HepG2 (cell line): ENCODE data around the gene SCAPER. TPM values are rescaled to one million over a fixed set of nuclear protein-coding genes. Genes with fewer than 3 reads are reported as not detected.

ENCODE experiments used
- CC2D1A ChIP-seq: sonication (generic); formaldehyde crosslinking; IDR thresholded peaks from 2 replicates; pipeline ENCODE4 v1.8.1; 2023; ENCODE audit warnings: mild to moderate bottlenecking, missing genetic modification reagents
- ELF1 ChIP-seq: sonication (generic); formaldehyde crosslinking; IDR thresholded peaks from 2 replicates; pipeline ENCODE4 v1.4.0; 2020; ENCODE audit warnings: missing genetic modification reagents
- FLYWCH1 ChIP-seq: sonication (generic); formaldehyde crosslinking; IDR thresholded peaks from 2 replicates; pipeline ENCODE4 v1.8.1; 2023; ENCODE audit warnings: mild to moderate bottlenecking, missing genetic modification reagents
- HINFP ChIP-seq: sonication (generic); formaldehyde crosslinking; IDR thresholded peaks from 2 replicates; pipeline ENCODE4 v1.4.0; 2020; ENCODE audit warnings: low read depth, mild to moderate bottlenecking, missing genetic modification reagents
- IKZF1 ChIP-seq: fragments of 450-650 bp; IDR thresholded peaks from 2 replicates; pipeline ENCODE4 v1.7.1; 2016
- MNT ChIP-seq: fragments of 450-650 bp; IDR thresholded peaks from 2 replicates; pipeline ENCODE4 v1.6.1; 2016
- ZFP36L2 ChIP-seq: sonication (generic); formaldehyde crosslinking; IDR thresholded peaks from 2 replicates; pipeline ENCODE4 v1.4.0; 2020; ENCODE audit warnings: missing genetic modification reagents
- ZNF18 ChIP-seq: sonication (generic); formaldehyde crosslinking; IDR thresholded peaks from 2 replicates; pipeline ENCODE4 v1.8.0; 2022; ENCODE audit warnings: mild to moderate bottlenecking, missing genetic modification reagents; ENCODE audit not compliant: insufficient replicate concordance
- ZNF441 ChIP-seq: sonication (generic); formaldehyde crosslinking; IDR thresholded peaks from 2 replicates; pipeline ENCODE4 v1.7.0; 2021; ENCODE audit warnings: missing genetic modification reagents, borderline replicate concordance
- ZNF451 ChIP-seq: sonication (generic); formaldehyde crosslinking; IDR thresholded peaks from 2 replicates; pipeline ENCODE4 v1.5.0; 2020; ENCODE audit warnings: mild to moderate bottlenecking, missing genetic modification reagents
- ZNF629 ChIP-seq: sonication (generic); formaldehyde crosslinking; conservative IDR thresholded peaks from 2 replicates; pipeline ENCODE4 v1.5.0; 2020; ENCODE audit warnings: missing genetic modification reagents
- ZNF816 ChIP-seq: sonication (generic); formaldehyde crosslinking; IDR thresholded peaks from 2 replicates; pipeline ENCODE4 v1.8.0; 2022; ENCODE audit warnings: missing genetic modification reagents, mild to moderate bottlenecking, borderline replicate concordance
- ZXDC ChIP-seq: sonication (generic); formaldehyde crosslinking; IDR thresholded peaks from 2 replicates; pipeline ENCODE4 v1.5.0; 2020; ENCODE audit warnings: mild to moderate bottlenecking, missing genetic modification reagents
- polyA plus RNA-seq, 8 experiments: library from polyadenylated mRNA; depleted of rRNA in 3 of 8; stranded (reverse) in 7 of 8; unstranded in 1 of 8; fragments of >200 nt; fragmentation: Illumina TruSeq in 4 of 8; extraction: Trizol in 4 of 8; gene quantifications; 2 replicates each; pipeline versions ENCODE4 v1.2.1 to v1.2.3, GENCODE V29; 2011 to 2016; ENCODE audit warnings: low read depth in 4 of 8, missing spikeins in 1 of 8, mixed read lengths in 1 of 8; ENCODE audit not compliant: insufficient read depth in 1 of 8
- total RNA-seq, 5 experiments: library from RNA; depleted of rRNA; stranded (reverse); fragments of >200 nt; fragmentation: Illumina TruSeq; extraction: Trizol; gene quantifications; 2 replicates each; pipeline ENCODE4 v1.2.3, GENCODE V29; 2016; ENCODE audit warnings: low read depth in 1 of 5
- TF ChIP-seq, protein P1 (sequence below): sonication (generic); formaldehyde crosslinking; IDR thresholded peaks from 2 replicates; pipeline ENCODE4 v1.5.0; 2020; ENCODE audit warnings: missing genetic modification reagents
- TF ChIP-seq, protein P2 (sequence below): sonication (generic); formaldehyde crosslinking; IDR thresholded peaks from 2 replicates; pipeline ENCODE4 v1.4.0; 2020; ENCODE audit warnings: missing genetic modification reagents
- TF ChIP-seq, protein P3 (sequence below): sonication (generic); formaldehyde crosslinking; conservative IDR thresholded peaks from 2 replicates; pipeline ENCODE4 v1.8.1; 2023; ENCODE audit warnings: missing genetic modification reagents

The SCAPER gene
- total and polyA plus RNA-seq, 2 of the 13 experiments (the other 11 are each of a cell fraction or from before 2014, with no cell fraction given): 4.3 to 10.5 TPM

- TF ChIP-seq, protein P1, sequence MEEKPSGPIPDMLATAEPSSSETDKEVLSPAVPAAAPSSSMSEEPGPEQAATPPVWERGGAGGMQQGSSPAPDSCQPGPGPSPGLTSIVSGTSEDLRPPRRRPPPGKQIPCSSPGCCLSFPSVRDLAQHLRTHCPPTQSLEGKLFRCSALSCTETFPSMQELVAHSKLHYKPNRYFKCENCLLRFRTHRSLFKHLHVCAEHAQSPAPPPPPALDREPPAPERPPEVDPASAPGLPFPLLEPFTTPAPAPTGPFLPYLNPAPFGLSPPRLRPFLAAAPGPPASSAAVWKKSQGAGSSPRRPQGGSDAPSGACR (CRISPR knock-in tag): peak; percentile 83; the same call in 1 of the 2 replicates
- TF ChIP-seq, protein P2, sequence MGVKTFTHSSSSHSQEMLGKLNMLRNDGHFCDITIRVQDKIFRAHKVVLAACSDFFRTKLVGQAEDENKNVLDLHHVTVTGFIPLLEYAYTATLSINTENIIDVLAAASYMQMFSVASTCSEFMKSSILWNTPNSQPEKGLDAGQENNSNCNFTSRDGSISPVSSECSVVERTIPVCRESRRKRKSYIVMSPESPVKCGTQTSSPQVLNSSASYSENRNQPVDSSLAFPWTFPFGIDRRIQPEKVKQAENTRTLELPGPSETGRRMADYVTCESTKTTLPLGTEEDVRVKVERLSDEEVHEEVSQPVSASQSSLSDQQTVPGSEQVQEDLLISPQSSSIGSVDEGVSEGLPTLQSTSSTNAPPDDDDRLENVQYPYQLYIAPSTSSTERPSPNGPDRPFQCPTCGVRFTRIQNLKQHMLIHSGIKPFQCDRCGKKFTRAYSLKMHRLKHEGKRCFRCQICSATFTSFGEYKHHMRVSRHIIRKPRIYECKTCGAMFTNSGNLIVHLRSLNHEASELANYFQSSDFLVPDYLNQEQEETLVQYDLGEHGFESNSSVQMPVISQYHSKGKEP (CRISPR knock-in tag): no peak; the same call in 1 of the 2 replicates
- TF ChIP-seq ELF1 (CRISPR knock-in tag) (no peak), ZNF441 (CRISPR knock-in tag) (peak; percentile 91; the same call in 1 of the 2 replicates), ZNF18 (CRISPR knock-in tag) (peak; percentile 81), ZFP36L2 (CRISPR knock-in tag) (no peak; the same call in 1 of the 2 replicates), HINFP (CRISPR knock-in tag) (0 out of 2 replicates have a peak, but pooled peaks have one; percentile 76), ZNF451 (peak; percentile 96), ZNF629 (CRISPR knock-in tag) (0 out of 2 replicates have a peak, but pooled peaks have one; percentile 43), ZXDC (CRISPR knock-in tag) (peak; percentile 87; the same call in 1 of the 2 replicates), MNT (0 out of 2 replicates have a peak, but pooled peaks have one; percentile 15), CC2D1A (CRISPR knock-in tag) (0 out of 2 replicates have a peak, but pooled peaks have one; percentile 85), IKZF1 (no peak), FLYWCH1 (0 out of 2 replicates have a peak, but pooled peaks have one; percentile 85), ZNF816 (CRISPR knock-in tag) (peak; percentile 97; the same call in 1 of the 2 replicates)
- TF ChIP-seq, protein P3, sequence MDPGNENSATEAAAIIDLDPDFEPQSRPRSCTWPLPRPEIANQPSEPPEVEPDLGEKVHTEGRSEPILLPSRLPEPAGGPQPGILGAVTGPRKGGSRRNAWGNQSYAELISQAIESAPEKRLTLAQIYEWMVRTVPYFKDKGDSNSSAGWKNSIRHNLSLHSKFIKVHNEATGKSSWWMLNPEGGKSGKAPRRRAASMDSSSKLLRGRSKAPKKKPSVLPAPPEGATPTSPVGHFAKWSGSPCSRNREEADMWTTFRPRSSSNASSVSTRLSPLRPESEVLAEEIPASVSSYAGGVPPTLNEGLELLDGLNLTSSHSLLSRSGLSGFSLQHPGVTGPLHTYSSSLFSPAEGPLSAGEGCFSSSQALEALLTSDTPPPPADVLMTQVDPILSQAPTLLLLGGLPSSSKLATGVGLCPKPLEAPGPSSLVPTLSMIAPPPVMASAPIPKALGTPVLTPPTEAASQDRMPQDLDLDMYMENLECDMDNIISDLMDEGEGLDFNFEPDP: peak; percentile 99
Measured at GRCh38 chr15:76905013-76905839, at the start of gene SCAPER (continued).
